GM06990 (cell line): ENCODE data around the gene RASAL1.

Experiments used
- DNase-seq: peaks from one replicate; pipeline ENCODE4 v3.0.0-alpha.2; 2011; ENCODE audit not compliant: insufficient read length; ENCODE audit errors: extremely low read depth
- H3K27me3 ChIP-seq: replicated peaks from 2 replicates; pipeline ENCODE4 v1.6.0; 2011; ENCODE audit warnings: low read length; ENCODE audit not compliant: control insufficient read depth, insufficient read depth
- H3K36me3 ChIP-seq: 2 replicates; pipeline ENCODE4 v1.5.1; 2011; ENCODE audit warnings: low read length; ENCODE audit not compliant: control insufficient read depth, insufficient read depth
- H3K4me3 ChIP-seq: replicated peaks from 2 replicates; pipeline ENCODE4 v1.5.1; 2011; ENCODE audit warnings: low read depth, mild to moderate bottlenecking, control low read depth, low read length
- TF ChIP-seq, protein P1 (sequence below): IDR thresholded peaks from 2 replicates; pipeline ENCODE4 v1.5.1; 2011; ENCODE audit warnings: low read length, control low read depth, mild to moderate bottlenecking, inconsistent platforms; ENCODE audit not compliant: insufficient read depth, poor library complexity, severe bottlenecking

The RASAL1 gene

DNA sequence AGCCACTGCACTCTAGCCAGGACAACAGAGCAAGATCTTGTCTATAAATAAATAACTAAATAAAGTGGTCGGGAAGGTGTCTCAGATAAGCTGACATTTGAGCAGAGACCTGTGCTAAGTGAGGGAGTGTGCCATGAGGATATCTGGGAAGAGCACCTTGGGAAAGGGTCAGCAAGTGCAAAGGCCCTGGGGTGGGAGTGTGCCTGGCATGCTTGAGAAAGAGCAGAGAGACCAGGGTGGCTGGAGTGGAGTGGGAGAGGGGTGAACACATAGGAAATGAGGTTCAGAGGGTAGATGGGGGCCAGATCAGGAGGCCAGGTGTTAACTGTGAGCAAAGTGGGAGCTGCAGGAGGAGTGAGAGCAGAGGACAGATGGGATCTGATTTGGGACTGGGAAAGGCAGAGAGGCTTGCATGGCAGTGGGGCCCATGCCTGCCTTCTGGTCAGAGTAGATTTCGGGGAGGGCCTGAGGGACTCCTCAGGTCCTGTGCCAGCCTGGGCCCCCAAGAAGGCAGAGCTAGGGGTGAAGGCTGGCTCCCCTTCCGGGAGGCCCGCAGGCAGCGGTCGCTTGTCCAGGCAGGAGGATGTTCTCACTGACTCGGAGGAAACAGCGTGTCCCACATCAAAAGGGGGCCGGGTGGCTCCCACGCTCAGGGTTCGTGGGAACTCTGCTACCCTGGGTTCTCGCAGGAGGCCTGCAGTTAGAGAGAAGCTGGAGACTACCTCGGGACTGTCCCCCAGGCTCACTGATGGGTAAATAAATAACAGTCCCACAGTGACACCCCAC is 46.4 kb downstream of the RASAL1 start:
- TF ChIP-seq, protein P1, sequence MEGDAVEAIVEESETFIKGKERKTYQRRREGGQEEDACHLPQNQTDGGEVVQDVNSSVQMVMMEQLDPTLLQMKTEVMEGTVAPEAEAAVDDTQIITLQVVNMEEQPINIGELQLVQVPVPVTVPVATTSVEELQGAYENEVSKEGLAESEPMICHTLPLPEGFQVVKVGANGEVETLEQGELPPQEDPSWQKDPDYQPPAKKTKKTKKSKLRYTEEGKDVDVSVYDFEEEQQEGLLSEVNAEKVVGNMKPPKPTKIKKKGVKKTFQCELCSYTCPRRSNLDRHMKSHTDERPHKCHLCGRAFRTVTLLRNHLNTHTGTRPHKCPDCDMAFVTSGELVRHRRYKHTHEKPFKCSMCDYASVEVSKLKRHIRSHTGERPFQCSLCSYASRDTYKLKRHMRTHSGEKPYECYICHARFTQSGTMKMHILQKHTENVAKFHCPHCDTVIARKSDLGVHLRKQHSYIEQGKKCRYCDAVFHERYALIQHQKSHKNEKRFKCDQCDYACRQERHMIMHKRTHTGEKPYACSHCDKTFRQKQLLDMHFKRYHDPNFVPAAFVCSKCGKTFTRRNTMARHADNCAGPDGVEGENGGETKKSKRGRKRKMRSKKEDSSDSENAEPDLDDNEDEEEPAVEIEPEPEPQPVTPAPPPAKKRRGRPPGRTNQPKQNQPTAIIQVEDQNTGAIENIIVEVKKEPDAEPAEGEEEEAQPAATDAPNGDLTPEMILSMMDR, result no peak
- no peak overlapping the region for H3K4me3 ChIP-seq
- no peaks in the 10 kb centered on the region for H3K27me3 ChIP-seq
- DNase-seq, result peak; percentile 68
- H3K36me3 ChIP-seq, result no peaks in the 10 kb centered on the region

DNA sequence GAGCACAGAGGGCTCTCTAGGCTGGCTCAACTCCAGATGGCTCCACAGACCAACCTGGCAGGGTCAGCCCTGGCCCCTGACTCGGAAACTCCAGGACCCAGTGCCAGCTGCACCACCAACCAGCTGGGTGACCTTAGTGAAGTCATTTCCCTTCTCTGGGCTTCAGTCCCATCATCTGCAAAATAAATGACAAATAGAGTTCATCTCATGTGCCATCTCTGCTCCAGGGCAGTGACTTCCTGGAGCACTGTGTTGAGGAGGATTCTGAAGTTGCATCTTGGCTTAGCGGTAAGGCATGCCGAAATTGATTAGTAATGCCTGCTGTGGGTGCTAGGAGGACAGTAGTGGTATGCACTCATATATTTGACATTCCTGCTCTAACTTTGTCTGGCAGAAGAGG is 47.5 kb downstream of the RASAL1 start:
- Histone ChIP-seq H3K36me3 (no peaks in the 10 kb centered on the region), H3K4me3 (no peak overlapping the region), H3K27me3 (no peaks in the 10 kb centered on the region)
- TF ChIP-seq, protein P1, result no peak
- DNase-seq, result no peak

DNA sequence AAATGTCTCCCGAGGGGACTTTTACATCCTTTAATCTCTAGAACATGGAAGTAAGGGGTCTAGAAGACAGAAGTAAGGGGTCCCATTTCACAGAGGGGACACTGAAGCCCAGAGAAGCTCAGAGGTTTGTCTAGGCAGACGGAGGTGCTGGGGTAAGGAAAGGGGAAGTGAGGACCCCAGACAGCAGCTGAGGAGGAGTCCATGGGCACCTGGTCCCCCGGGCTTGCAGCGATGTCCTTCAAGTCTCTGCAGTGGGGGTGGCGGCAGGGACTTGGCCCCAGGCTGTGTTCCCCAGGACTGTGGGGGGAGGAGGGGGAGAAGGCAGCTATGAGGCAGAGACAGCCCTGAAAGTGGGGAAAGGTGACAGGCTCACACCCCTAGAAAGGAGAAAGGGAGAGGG is 48.4 kb downstream of the RASAL1 start:
- TF ChIP-seq, protein P1, result no peak
- H3K36me3 ChIP-seq, result no peaks in the 10 kb centered on the region

DNA sequence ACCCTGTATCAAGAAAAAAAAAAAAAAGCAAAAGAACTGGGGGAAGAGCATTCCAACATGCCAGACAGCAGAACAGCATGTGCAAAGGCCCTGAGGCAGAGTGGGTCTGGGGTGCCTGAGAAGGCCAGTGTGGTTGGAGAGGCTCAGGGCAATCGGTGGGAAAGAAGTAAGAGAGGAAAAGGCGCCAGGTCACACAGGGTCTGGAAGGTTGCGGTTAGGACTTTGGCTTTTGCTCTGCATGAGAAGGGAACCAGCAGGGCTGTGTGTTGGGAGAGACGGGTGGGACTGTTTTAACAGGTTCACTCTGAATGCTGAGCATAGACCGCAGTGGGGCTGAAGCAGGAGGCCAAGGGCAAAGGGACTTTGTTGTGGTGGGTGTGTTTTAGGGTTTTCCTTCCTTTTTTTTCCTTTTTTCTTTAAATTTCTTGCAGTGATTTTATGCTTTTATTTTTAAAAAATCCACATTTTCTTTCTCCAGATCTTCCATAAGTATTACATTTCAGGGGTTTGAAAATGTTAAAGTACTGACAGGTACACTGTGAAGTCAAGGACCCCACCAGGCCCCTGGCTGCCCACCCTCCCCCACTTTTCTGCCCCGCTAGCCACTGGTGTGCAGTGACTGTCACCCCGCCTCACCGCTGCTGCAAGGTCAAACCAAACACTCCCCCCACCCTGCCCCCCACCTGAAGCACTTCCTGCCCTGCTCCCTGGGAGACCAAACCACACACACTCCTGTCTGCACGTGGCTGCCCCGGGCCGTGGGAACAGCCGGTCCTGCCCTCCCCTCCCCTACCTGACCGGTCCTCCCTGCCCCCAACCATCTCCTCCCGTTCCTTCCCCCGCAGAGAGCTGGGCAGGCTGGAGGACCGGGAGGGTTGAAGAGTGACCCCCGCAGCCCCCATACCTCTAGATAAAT is 49.1 kb downstream of the RASAL1 start:
- DNase-seq, result peak; percentile 65
- H3K36me3 ChIP-seq, result no peaks in the 10 kb centered on the region
- H3K27me3 ChIP-seq, result no peaks in the 10 kb centered on the region
- H3K4me3 ChIP-seq, result no peak overlapping the region
- TF ChIP-seq, protein P1, result no peak

More for the DNA sequence above, 48.4 kb downstream of the RASAL1 start:
- DNase-seq, result no peak
- H3K4me3 ChIP-seq, result no peak overlapping the region
- H3K27me3 ChIP-seq, result no peaks in the 10 kb centered on the region

DNA sequence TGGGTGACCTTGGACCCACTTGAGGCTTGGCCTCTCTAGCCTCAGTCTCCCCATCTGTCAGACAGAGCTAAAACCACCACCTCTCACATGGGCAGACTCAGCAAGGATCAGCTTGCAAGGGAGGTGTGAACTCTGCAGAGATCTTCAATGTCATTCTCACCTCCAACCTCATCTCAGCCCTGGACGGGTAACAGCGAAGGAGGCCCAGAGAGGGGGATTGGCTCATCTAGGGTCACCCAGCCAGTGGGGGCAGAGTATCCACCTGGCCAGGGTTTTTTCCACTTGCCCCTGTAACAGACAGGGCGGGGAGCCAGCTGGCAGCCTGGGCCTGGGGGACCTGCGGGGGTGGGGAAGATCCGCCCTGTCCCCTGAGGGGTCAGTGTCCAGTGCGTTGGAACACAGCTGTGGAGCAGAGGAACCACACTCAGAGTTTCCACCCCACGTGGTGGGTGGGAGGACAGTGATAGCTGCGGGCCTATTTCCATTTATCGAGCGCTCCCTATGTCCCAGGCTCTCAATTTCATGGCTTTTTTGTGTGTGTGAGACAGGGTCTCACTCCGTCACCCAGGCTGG is 51.6 kb downstream of the RASAL1 start:
- TF ChIP-seq, protein P1, result no peak
- Histone ChIP-seq H3K36me3 (no peaks in the 10 kb centered on the region), H3K4me3 (no peak overlapping the region), H3K27me3 (no peaks in the 10 kb centered on the region)
- DNase-seq, result no peak
